Measurements from ENCODE around the gene ICAM1.

DNA sequence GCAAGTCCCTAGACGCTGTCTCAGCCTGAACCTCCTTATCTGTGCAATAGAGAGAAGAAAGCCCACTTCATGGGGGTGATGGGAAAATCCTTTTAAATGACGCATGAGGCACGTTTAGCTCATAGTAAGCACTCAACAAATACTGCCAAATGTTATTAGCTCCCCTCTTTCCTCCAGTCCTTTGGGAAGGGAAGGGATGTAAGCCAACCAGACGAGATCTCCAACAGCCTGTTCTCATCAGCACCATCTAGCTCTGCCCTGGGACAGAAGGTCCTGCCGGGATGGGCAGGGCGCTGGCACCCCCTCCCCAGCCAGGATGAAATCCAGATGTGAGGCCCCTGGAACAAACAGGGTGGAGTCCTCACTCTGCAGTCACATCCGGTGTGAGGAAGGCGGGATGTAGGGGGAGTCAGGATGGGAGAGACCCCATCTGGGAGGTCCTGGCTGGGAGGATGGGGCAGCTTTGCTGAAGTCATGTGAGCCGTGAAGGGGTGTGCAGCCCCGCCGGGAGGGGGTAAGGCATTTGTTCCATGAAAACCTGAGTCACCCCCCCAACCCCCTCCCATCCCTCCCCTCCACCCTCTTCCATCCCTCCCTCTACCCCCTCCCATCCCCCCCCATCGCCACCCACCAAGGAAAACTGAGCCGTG, 44.4 kb upstream of the ICAM1 start:
- TF ChIP-seq TAF1 (IDR thresholded peaks at IDR 0.05; ENCODE audit: borderline replicate concordance, insufficient read depth, low read length) (no peak), POLR2AphosphoS5 (IDR thresholded peaks at IDR 0.05; ENCODE audit: low read depth, low read length) (no peak), SIN3A (IDR thresholded peaks at IDR 0.05; ENCODE audit: borderline replicate concordance, insufficient read depth, low read length) (no peak)
- TF ChIP-seq, protein P1, sequence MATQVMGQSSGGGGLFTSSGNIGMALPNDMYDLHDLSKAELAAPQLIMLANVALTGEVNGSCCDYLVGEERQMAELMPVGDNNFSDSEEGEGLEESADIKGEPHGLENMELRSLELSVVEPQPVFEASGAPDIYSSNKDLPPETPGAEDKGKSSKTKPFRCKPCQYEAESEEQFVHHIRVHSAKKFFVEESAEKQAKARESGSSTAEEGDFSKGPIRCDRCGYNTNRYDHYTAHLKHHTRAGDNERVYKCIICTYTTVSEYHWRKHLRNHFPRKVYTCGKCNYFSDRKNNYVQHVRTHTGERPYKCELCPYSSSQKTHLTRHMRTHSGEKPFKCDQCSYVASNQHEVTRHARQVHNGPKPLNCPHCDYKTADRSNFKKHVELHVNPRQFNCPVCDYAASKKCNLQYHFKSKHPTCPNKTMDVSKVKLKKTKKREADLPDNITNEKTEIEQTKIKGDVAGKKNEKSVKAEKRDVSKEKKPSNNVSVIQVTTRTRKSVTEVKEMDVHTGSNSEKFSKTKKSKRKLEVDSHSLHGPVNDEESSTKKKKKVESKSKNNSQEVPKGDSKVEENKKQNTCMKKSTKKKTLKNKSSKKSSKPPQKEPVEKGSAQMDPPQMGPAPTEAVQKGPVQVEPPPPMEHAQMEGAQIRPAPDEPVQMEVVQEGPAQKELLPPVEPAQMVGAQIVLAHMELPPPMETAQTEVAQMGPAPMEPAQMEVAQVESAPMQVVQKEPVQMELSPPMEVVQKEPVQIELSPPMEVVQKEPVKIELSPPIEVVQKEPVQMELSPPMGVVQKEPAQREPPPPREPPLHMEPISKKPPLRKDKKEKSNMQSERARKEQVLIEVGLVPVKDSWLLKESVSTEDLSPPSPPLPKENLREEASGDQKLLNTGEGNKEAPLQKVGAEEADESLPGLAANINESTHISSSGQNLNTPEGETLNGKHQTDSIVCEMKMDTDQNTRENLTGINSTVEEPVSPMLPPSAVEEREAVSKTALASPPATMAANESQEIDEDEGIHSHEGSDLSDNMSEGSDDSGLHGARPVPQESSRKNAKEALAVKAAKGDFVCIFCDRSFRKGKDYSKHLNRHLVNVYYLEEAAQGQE (IDR thresholded peaks at IDR 0.05; ENCODE audit: insufficient read depth in 1 of 2, low read depth in 2 of 2, low read length in 2 of 2) = no peak

Measured in PFSK-1 (cell line).